H7 (cell line): ENCODE results near the gene GAB3. TPM values are rescaled to one million over a fixed set of nuclear protein-coding genes. Genes with fewer than 3 reads are reported as not detected.
A peak's percentile ranks its signal among the peaks of the same experiment; 100 is the strongest.

Experiments
- DNase-seq: peaks from one replicate; pipeline ENCODE4 v3.0.0; 2012
- H3K27me3 ChIP-seq: 2 replicates; pipeline ENCODE4 v1.6.0; 2011; ENCODE audit warnings: mild to moderate bottlenecking, low read length; ENCODE audit not compliant: control insufficient read depth, insufficient read depth
- H3K36me3 ChIP-seq: replicated peaks from 2 replicates; pipeline ENCODE4 v1.5.1; 2011; ENCODE audit warnings: low read length; ENCODE audit not compliant: control insufficient read depth, insufficient read depth
- H3K4me3 ChIP-seq: 2 replicates; pipeline ENCODE4 v1.5.1; 2011; ENCODE audit warnings: low read depth, mild to moderate bottlenecking, control low read depth, low read length, moderate library complexity; ENCODE audit not compliant: insufficient read depth
- total RNA-seq: library from RNA; depleted of rRNA; stranded (reverse); fragments of >200 nt; shearing (Covaris generic); gene quantifications from 2 replicates; pipeline ENCODE4 v1.2.3, GENCODE V29; 2014

The GAB3 gene
- total RNA-seq, 1 experiment from 2014 or later = 0.45 TPM

- H3K27me3 ChIP-seq = no peaks in the 10 kb centered on the region
- H3K36me3 ChIP-seq = peaks cover 35% of the 10 kb centered on the region
- DNase-seq = no peak
- H3K4me3 ChIP-seq = no peak overlapping the region
These were observed 23.7 kb upstream of the GAB3 start for GRCh38 chrX:154774622-154775021.

- peaks cover 13% of the 10 kb centered on the region for H3K36me3 ChIP-seq
- H3K4me3 ChIP-seq = peak within 1 kb of the TSS; percentile 70
- DNase-seq = peak; percentile 94
- no peaks in the 10 kb centered on the region for H3K27me3 ChIP-seq
These were observed 11.8 kb upstream of the GAB3 start, which contains the start of gene DKC1 for GRCh38 chrX:154762537-154763296. Gene DKC1, plus strand, starts transcription at chrX:154762864. Its CDS starts 102 bp downstream, at chrX:154762966.

GRCh38 chrX:154761977-154762536 is 11.2 kb upstream of the GAB3 start:
- no peak for DNase-seq
- Histone ChIP-seq H3K36me3 (peaks cover 11% of the 10 kb centered on the region), H3K27me3 (no peaks in the 10 kb centered on the region), H3K4me3 (peak overlapping the region; percentile 40)

GRCh38 chrX:154758696-154759095 is 7.8 kb upstream of the GAB3 start:
- no peak for DNase-seq
- no peaks in the 10 kb centered on the region for H3K27me3 ChIP-seq
- H3K4me3 ChIP-seq = no peak overlapping the region
- H3K36me3 ChIP-seq = no peaks in the 10 kb centered on the region

DNA sequence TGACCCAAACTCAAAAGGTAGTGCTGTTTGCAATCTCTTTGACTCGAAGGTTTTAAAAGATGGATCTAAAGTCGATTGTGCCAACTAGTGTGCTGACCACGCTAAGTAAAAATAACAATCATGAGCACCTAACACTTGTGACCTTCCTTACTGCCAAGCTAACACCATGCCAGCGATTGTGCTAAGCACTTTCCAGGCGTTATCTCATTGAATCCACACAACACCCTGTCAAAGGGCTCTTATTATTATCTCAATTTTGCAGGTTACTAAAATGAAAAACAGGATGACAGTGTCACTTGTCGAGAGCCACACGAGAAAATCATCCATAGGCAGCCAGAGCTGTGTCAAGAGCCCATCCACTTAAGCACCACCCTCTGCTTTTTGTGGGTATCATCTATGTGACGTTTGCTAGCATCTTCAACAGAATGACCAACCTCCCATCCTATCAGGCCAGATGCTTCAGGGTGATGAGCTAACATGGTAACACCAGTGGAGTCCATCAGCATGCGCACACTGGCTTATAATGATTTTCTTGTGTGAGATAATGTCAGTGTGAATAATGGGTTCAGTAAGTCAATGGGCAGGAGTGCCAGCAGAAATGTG is 893 bp upstream of the GAB3 start:
- DNase-seq = no peak
- peaks cover 25% of the 10 kb centered on the region for H3K27me3 ChIP-seq
- H3K36me3 ChIP-seq = no peaks in the 10 kb centered on the region
- no peak overlapping the region for H3K4me3 ChIP-seq

- H3K36me3 ChIP-seq = no peaks in the 10 kb centered on the region
- no peak for DNase-seq
- peak overlapping the region; percentile 35; the same call in 1 of the 2 replicates for H3K4me3 ChIP-seq
- H3K27me3 ChIP-seq = peaks cover 25% of the 10 kb centered on the region
These were observed 359 bp upstream of the GAB3 start for GRCh38 chrX:154751203-154751668.

GRCh38 chrX:154749856-154750255 is 1.0 kb downstream of the GAB3 start:
- DNase-seq = no peak
- no peaks in the 10 kb centered on the region for H3K36me3 ChIP-seq
- peaks cover 25% of the 10 kb centered on the region for H3K27me3 ChIP-seq
- H3K4me3 ChIP-seq = no peak overlapping the region

GRCh38 chrX:154748712-154749339 is 2.1 kb downstream of the GAB3 start:
- H3K27me3 ChIP-seq = peaks cover 25% of the 10 kb centered on the region
- H3K4me3 ChIP-seq = no peak overlapping the region
- no peaks in the 10 kb centered on the region for H3K36me3 ChIP-seq
- peak; percentile 72 for DNase-seq

DNA sequence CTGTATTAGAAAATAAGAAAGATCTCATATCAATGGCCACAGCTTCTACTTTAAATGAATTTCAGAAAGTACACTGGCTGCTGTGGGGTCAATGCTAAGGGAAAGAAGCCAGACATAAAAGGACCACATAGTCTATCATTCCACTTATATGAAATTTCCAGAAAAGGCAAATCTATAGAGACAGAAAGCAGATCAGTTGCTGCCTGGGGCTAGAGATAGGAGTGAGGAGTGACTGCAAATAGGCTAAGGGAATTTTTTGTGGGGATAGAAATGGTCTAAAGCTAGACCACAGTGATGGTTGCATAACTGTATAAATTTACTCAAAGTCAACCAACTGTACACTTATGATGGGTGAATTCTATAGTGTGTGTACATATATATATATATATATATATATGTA is 8.3 kb downstream of the GAB3 start:
- Histone ChIP-seq H3K36me3 (no peaks in the 10 kb centered on the region), H3K4me3 (no peak overlapping the region), H3K27me3 (no peaks in the 10 kb centered on the region)
- DNase-seq = no peak

DNA sequence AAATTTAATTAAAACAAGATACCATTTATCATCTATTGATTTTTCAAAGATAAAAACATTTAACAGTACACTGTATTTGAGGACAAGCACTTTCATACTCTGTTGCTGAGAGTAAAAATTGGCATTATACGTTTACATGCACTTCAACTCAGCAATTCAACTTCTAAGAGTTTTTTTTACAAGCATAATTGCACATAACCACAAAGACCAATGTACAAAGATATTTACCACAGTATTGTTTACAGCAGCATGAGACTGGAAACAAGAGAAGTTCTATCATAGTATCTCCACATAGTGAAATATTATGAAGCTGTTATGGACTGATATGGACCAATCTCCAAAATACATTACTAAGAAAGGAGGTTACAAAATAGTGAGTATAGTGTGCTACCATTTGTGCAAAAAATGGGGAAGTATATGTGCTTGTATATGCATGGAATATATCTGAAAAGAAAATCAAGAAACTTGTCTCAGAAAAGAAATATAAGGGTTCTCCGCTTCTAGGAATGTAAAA is 10.9 kb downstream of the GAB3 start:
- no peak for DNase-seq
- no peaks in the 10 kb centered on the region for H3K27me3 ChIP-seq
- no peaks in the 10 kb centered on the region for H3K36me3 ChIP-seq
- no peak overlapping the region for H3K4me3 ChIP-seq

DNA sequence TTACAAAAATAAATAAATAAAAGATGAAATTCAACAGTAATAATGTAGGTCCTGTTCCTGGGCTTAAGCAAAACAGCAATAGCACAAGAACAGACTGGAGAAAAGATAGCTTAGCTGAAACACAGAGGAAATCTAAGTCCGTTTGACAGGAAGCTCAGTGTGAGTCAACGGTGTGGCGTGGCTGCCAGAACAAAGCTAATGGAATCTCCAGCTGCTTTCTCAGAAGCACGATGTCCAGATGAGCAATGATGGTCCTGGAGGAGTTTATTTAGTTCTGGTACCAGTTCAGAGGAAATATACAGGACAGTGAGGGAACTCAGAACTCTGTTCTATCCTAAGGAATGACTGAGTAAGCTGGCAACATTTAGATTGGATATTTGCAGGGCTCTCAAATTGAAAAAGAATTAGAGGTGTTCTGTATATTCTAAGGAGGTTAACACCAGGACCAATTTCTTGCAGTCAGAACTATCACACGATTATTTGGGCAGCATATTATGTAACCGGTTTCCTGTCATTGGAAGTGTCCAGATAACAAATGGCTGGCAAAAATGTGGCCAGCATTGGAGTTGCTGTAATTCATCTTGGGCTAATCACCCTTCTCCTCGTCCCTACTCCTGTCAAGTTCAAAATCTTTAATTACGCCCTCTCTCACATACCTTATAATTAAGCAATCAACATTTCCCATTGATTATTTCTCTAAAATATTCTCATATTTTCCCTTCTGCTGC is 12.7 kb downstream of the GAB3 start:
- H3K36me3 ChIP-seq = no peaks in the 10 kb centered on the region
- H3K4me3 ChIP-seq = no peak overlapping the region
- no peak for DNase-seq
- H3K27me3 ChIP-seq = no peaks in the 10 kb centered on the region

DNA sequence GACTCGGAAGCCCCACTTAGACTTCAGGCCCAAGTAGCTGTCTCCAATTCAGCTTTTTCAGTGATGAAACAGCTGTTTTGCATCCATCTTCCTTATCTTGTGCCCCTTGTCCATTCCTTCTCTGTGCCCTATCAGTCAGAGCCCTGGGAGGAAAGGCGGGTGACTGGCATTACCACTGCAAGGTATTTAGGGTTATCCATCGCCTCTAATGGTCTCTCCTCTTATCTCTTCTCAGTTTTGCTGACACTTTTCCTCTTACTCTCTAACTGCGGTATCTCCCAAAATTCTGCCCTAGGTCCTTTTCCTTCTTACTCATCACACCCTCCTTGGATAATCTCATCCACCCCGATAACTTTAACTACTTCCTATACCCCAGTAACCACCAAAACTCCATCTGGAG is 13.7 kb downstream of the GAB3 start:
- H3K36me3 ChIP-seq = no peaks in the 10 kb centered on the region

GRCh38 chrX:154735695-154736393 is 15.0 kb downstream of the GAB3 start:
- H3K4me3 ChIP-seq = no peak overlapping the region
- H3K27me3 ChIP-seq = no peaks in the 10 kb centered on the region
- DNase-seq = no peak
- no peaks in the 10 kb centered on the region for H3K36me3 ChIP-seq

More for the DNA sequence above, 13.7 kb downstream of the GAB3 start:
- no peaks in the 10 kb centered on the region for H3K27me3 ChIP-seq
- no peak for DNase-seq
- no peak overlapping the region for H3K4me3 ChIP-seq
